H1 (cell line): ENCODE results near the gene PCTP. TPM values are rescaled to one million over a fixed set of nuclear protein-coding genes. Genes with fewer than 3 reads are reported as not detected.

Experiments used
- CTCF ChIA-PET: fragments of 300-600 bp; sonication (Branson Sonifier 250); formaldehyde crosslinking; loops from one replicate; lab custom pipeline; 2021; ENCODE audit not compliant: partially characterized antibody; lab: Charles Lee
- POLR2A ChIA-PET: fragments of 300-600 bp; sonication (Branson Sonifier 250); formaldehyde crosslinking; loops from one replicate; lab custom pipeline; 2021; ENCODE audit warnings: inconsistent platforms; ENCODE audit not compliant: partially characterized antibody; lab: Charles Lee
- DNase-seq, 2 experiments: peaks; one replicate each; pipeline versions ENCODE4 v3.0.0 to v3.0.0-alpha.2; 2010 to 2022; ENCODE audit warnings: low spot score in 2 of 2, low read depth in 1 of 2, mixed read lengths in 1 of 2
- FAIRE-seq: peaks from 2 replicates; lab custom pipeline; 2011; peaks lifted over from hg19 to GRCh38; lab: Jason Lieb, UNC
- H2AFZ ChIP-seq: 2 replicates; pipeline ENCODE4 v1.8.1; 2012; ENCODE audit warnings: low read length, inconsistent platforms
- H2AK5ac ChIP-seq: 2 replicates; pipeline ENCODE4 v1.6.1; 2013; ENCODE audit warnings: low read depth, low read length
- H2BK120ac ChIP-seq: replicated peaks from 2 replicates; pipeline ENCODE3; 2013; ENCODE audit warnings: low read depth, low read length, inconsistent platforms
- H2BK12ac ChIP-seq: 2 replicates; pipeline ENCODE4 v1.6.1; 2013; ENCODE audit warnings: low read depth, low read length
- H2BK15ac ChIP-seq: 2 replicates; pipeline ENCODE4 v1.6.1; 2013; ENCODE audit warnings: low read length
- H2BK20ac ChIP-seq: 2 replicates; pipeline ENCODE4 v1.6.1; 2013; ENCODE audit warnings: low read length
- H2BK5ac ChIP-seq: 2 replicates; pipeline ENCODE4 v1.6.1; 2013; ENCODE audit warnings: low read depth, low read length
- H3K14ac ChIP-seq: 2 replicates; pipeline ENCODE4 v1.6.1; 2013; ENCODE audit warnings: inconsistent platforms; ENCODE audit not compliant: insufficient read length
- H3K18ac ChIP-seq: 2 replicates; pipeline ENCODE4 v1.6.1; 2013; ENCODE audit warnings: low read length; ENCODE audit errors: extremely low read depth
- H3K23ac ChIP-seq: 2 replicates; pipeline ENCODE4 v1.6.1; 2013; ENCODE audit warnings: inconsistent platforms; ENCODE audit not compliant: insufficient read length
- H3K23me2 ChIP-seq: 2 replicates; pipeline ENCODE4 v1.6.1; 2013; ENCODE audit warnings: low read depth, low read length
- H3K27ac ChIP-seq: 2 replicates; pipeline ENCODE4 v1.6.1; 2011; ENCODE audit warnings: low read depth, low read length, inconsistent platforms
- H3K27me3 ChIP-seq, 4 experiments: replicated peaks in 1 of 4; 1 replicate in 1 of 4; 2 replicates in 3 of 4; pipeline versions ENCODE4 v1.6.1 to v1.8.1; 2011 to 2013; ENCODE audit warnings: low read length in 3 of 4, mild to moderate bottlenecking in 3 of 4, inconsistent platforms in 2 of 4, mixed read lengths in 2 of 4, moderate library complexity in 1 of 4; ENCODE audit not compliant: control insufficient read depth in 3 of 4, insufficient read depth in 3 of 4; ENCODE audit errors: extremely low read depth in 1 of 4
- H3K36me3 ChIP-seq, 4 experiments: 2 replicates each; pipeline versions ENCODE4 v1.6.1 to v1.8.1; 2011 to 2013; ENCODE audit warnings: mild to moderate bottlenecking in 4 of 4, low read length in 3 of 4, moderate library complexity in 2 of 4, control low read depth in 1 of 4, inconsistent platforms in 1 of 4; ENCODE audit not compliant: insufficient read depth in 4 of 4, control insufficient read depth in 2 of 4
- H3K4ac ChIP-seq: replicated peaks from 2 replicates; pipeline ENCODE3; 2013; ENCODE audit warnings: low read length, low read depth, mixed read lengths, inconsistent platforms; ENCODE audit not compliant: insufficient read length
- H3K4me1 ChIP-seq, 4 experiments: replicated peaks in 1 of 4; 1 replicate in 1 of 4; 2 replicates in 3 of 4; pipeline versions ENCODE4 v1.6.1 to v1.8.1; 2011 to 2013; ENCODE audit warnings: low read length in 3 of 4, inconsistent platforms in 2 of 4, mixed read lengths in 1 of 4; ENCODE audit not compliant: insufficient read depth in 4 of 4, control insufficient read depth in 3 of 4
- H3K4me2 ChIP-seq, 2 experiments: 2 replicates each; pipeline versions ENCODE4 v1.6.1 to v1.8.1; 2011 to 2013; ENCODE audit warnings: low read depth in 2 of 2, low read length in 2 of 2, control low read depth in 1 of 2, inconsistent platforms in 1 of 2, mild to moderate bottlenecking in 1 of 2; ENCODE audit not compliant: insufficient read depth in 1 of 2
- H3K4me3 ChIP-seq, 4 experiments: fragments of 200-600, 300-600 bp in 1 of 4; sonication (generic), shearing (Covaris generic), sonication (Bioruptor Twin) in 1 of 4; 2 replicates each; pipeline versions ENCODE4 v1.5.1 to v1.8.1; 2011 to 2016; ENCODE audit warnings: low read length in 4 of 4, low read depth in 3 of 4, control low read depth in 2 of 4, inconsistent platforms in 2 of 4, mild to moderate bottlenecking in 2 of 4, mixed read lengths in 1 of 4, moderate library complexity in 1 of 4; ENCODE audit not compliant: insufficient read depth in 2 of 4; ENCODE audit errors: extremely low read depth in 1 of 4
- H3K56ac ChIP-seq: replicated peaks from 2 replicates; pipeline ENCODE3; 2013; ENCODE audit warnings: low read depth, mild to moderate bottlenecking, mixed read lengths, low read length, inconsistent platforms; ENCODE audit not compliant: insufficient read length
- H3K79me1 ChIP-seq: 2 replicates; pipeline ENCODE4 v1.6.1; 2013; ENCODE audit warnings: low read depth, low read length, control low read depth
- H3K79me2 ChIP-seq, 2 experiments: 2 replicates each; pipeline versions ENCODE4 v1.6.1 to v1.8.1; 2012 to 2013; ENCODE audit warnings: low read length in 2 of 2, mild to moderate bottlenecking in 2 of 2, inconsistent platforms in 1 of 2; ENCODE audit not compliant: insufficient read depth in 2 of 2, control insufficient read depth in 1 of 2
- H3K9ac ChIP-seq, 4 experiments: replicated peaks in 1 of 4; 1 replicate in 1 of 4; 2 replicates in 3 of 4; pipeline versions ENCODE4 v1.6.1 to v1.8.1; 2011 to 2013; ENCODE audit warnings: low read depth in 3 of 4, low read length in 3 of 4, control low read depth in 2 of 4, mild to moderate bottlenecking in 2 of 4, moderate library complexity in 2 of 4, inconsistent platforms in 1 of 4; ENCODE audit errors: extremely low read depth in 1 of 4
- H3K9me3 ChIP-seq, 2 experiments: 2 replicates each; pipeline versions ENCODE4 v1.6.1 to v1.8.1; 2012 to 2013; ENCODE audit warnings: mild to moderate bottlenecking in 2 of 2, moderate library complexity in 2 of 2, control low read depth in 1 of 2, inconsistent platforms in 1 of 2, low read depth in 1 of 2, low read length in 1 of 2, mixed read lengths in 1 of 2; ENCODE audit not compliant: insufficient read depth in 2 of 2
- H4K20me1 ChIP-seq, 2 experiments: replicated peaks in 1 of 2; 2 replicates each; pipeline versions ENCODE3 to v1.8.1; 2011 to 2013; ENCODE audit warnings: inconsistent platforms in 2 of 2, low read length in 2 of 2, mild to moderate bottlenecking in 1 of 2; ENCODE audit not compliant: insufficient read depth in 2 of 2, control insufficient read depth in 1 of 2
- H4K5ac ChIP-seq: 2 replicates; pipeline ENCODE4 v1.6.1; 2013; ENCODE audit warnings: low read length, low read depth, mixed read lengths, inconsistent platforms; ENCODE audit not compliant: insufficient read length
- H4K8ac ChIP-seq: 2 replicates; pipeline ENCODE4 v1.8.0; 2013; ENCODE audit warnings: mild to moderate bottlenecking, moderate library complexity, low read length, inconsistent platforms; ENCODE audit not compliant: insufficient read depth; ENCODE audit errors: extremely low read depth
- H4K91ac ChIP-seq: replicated peaks from 2 replicates; pipeline ENCODE3; 2013; ENCODE audit warnings: low read length, mixed read lengths, inconsistent platforms; ENCODE audit not compliant: insufficient read length
- JUND ChIP-seq: IDR thresholded peaks from 2 replicates; pipeline ENCODE4 v1.6.1; 2011; ENCODE audit warnings: mild to moderate bottlenecking, improper control_type of control experiment, low read length
- NRF1 ChIP-seq: IDR thresholded peaks from 2 replicates; pipeline ENCODE4 v1.6.1; 2011; ENCODE audit warnings: mild to moderate bottlenecking, low read depth, low read length, improper control_type of control experiment
- RAD21 ChIP-seq, 2 experiments: IDR thresholded peaks in 1 of 2; conservative IDR thresholded peaks in 1 of 2; 2 replicates each; pipeline ENCODE4 v1.6.1; 2011; ENCODE audit warnings: low read depth in 2 of 2, low read length in 2 of 2, improper control_type of control experiment in 1 of 2, inconsistent platforms in 1 of 2, mild to moderate bottlenecking in 1 of 2, moderate library complexity in 1 of 2
- WGBS, 2 experiments: shearing (Covaris generic) in 1 of 2; methylation state at CpG; one replicate each; pipeline versions ENCODE4 v1.1.6 to v1.1.7; 2013 to 2015; ENCODE audit warnings: low lambda C conversion rate in 2 of 2, mixed read lengths in 2 of 2, inconsistent platforms in 1 of 2, low coverage in 1 of 2, missing lambda C conversion rate in 1 of 2; ENCODE audit not compliant: insufficient replicate concordance in 2 of 2, insufficient coverage in 1 of 2, insufficient read length in 1 of 2; ENCODE audit errors: extremely low coverage in 1 of 2, missing lambda C conversion rate in 1 of 2; 5-methylcytosine and 5-hydroxymethylcytosine counted together
- polyA plus RNA-seq, 7 experiments: library from polyadenylated mRNA; depleted of rRNA in 3 of 7; stranded (reverse) in 5 of 7; unstranded in 2 of 7; fragments of >200 nt in 5 of 7; fragments of 200-250 nt in 2 of 7; gene quantifications; 1 replicate in 5 of 7; 2 replicates in 1 of 7; 4 replicates in 1 of 7; pipeline versions ENCODE4 v1.2.1 to v1.2.3, GENCODE V29; 2011 to 2013; ENCODE audit warnings: missing spikeins in 2 of 7, mixed read lengths in 2 of 7
- total RNA-seq: library from RNA; stranded (reverse); fragmentation: NEBNext Ultra II Directional; extraction: Animal tissue kit (Norgen Biotek cat#: 25700); gene quantifications from 2 replicates; pipeline ENCODE4 v1.2.1, GENCODE V29; 2021
- TF ChIP-seq, protein P1 (sequence below), 3 experiments: IDR thresholded peaks; 1 replicate in 2 of 3; 2 replicates in 1 of 3; pipeline versions ENCODE4 v1.5.1 to v1.6.1; 2011; ENCODE audit warnings: low read length in 3 of 3, mild to moderate bottlenecking in 3 of 3, inconsistent platforms in 2 of 3, low read depth in 1 of 3, moderate library complexity in 1 of 3; ENCODE audit not compliant: insufficient read depth in 1 of 3; ENCODE audit errors: control extremely low read depth in 1 of 3

The PCTP gene
- total and polyA plus RNA-seq, 2 of the 8 experiments (the other 6 are each of a cell fraction or from before 2014, with no cell fraction given), result 14.1 to 14.6 TPM

- DNase-seq, result no peak
- H4K5ac ChIP-seq, result no peak overlapping the region
- no peak overlapping the region for H3K23ac ChIP-seq
- H3K4ac ChIP-seq, result no peak overlapping the region
- CTCF ChIA-PET, result interaction anchor here (0.6 to 9.2 kb wide), 50 partner anchors 8 to 1872 kb away, joined by 3 to 169 read pairs (median 4); partner anchors contain the start of genes PCTP and TMEM100
- no peak for FAIRE-seq
- TF ChIP-seq JUND, result no peak
- no peak for TF ChIP-seq NRF1
- peak; percentile 78 for TF ChIP-seq RAD21 (IDR thresholded peaks at IDR 0.05 in 1 of 2, conservative IDR thresholded peaks at IDR 0.05 in 1 of 2; ENCODE audit: low read depth in 2 of 2, low read length in 2 of 2)
- TF ChIP-seq, protein P1, sequence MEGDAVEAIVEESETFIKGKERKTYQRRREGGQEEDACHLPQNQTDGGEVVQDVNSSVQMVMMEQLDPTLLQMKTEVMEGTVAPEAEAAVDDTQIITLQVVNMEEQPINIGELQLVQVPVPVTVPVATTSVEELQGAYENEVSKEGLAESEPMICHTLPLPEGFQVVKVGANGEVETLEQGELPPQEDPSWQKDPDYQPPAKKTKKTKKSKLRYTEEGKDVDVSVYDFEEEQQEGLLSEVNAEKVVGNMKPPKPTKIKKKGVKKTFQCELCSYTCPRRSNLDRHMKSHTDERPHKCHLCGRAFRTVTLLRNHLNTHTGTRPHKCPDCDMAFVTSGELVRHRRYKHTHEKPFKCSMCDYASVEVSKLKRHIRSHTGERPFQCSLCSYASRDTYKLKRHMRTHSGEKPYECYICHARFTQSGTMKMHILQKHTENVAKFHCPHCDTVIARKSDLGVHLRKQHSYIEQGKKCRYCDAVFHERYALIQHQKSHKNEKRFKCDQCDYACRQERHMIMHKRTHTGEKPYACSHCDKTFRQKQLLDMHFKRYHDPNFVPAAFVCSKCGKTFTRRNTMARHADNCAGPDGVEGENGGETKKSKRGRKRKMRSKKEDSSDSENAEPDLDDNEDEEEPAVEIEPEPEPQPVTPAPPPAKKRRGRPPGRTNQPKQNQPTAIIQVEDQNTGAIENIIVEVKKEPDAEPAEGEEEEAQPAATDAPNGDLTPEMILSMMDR (IDR thresholded peaks at IDR 0.05; ENCODE audit: control extremely low read depth in 1 of 3, insufficient read depth in 1 of 3, low read depth in 1 of 3, low read length in 3 of 3), result peak in 2 of 3 experiments; percentile 11 to 69; a peak in 2 of 4 replicates
- no peak overlapping the region for H3K4me3 ChIP-seq
- H2BK20ac ChIP-seq, result no peak overlapping the region
- no peak overlapping the region for H2AK5ac ChIP-seq
- H3K23me2 ChIP-seq, result no peaks in the 10 kb centered on the region
- no peaks in the 10 kb centered on the region for H3K79me1 ChIP-seq
- H2BK5ac ChIP-seq, result no peak overlapping the region
- no peaks in the 10 kb centered on the region for H3K79me2 ChIP-seq
- H2BK12ac ChIP-seq, result no peak overlapping the region
- POLR2A ChIA-PET, result no interaction called here
- H3K56ac ChIP-seq, result no peak overlapping the region
- H3K18ac ChIP-seq, result no peak overlapping the region
- H3K9me3 ChIP-seq, result no peaks in the 10 kb centered on the region
- H2BK120ac ChIP-seq, result no peak overlapping the region
- H2BK15ac ChIP-seq, result no peak overlapping the region
- H3K27ac ChIP-seq, result no peak overlapping the region
- H4K8ac ChIP-seq, result no peak overlapping the region
- no peaks in the 10 kb centered on the region for H3K27me3 ChIP-seq
- H3K36me3 ChIP-seq, result peaks cover 0 to 3% (median 0%) of the 10 kb centered on the region in 4 experiments; a peak in 3 of 8 replicates
- H3K9ac ChIP-seq, result no peak overlapping the region
- WGBS, 2 experiments, result 62% methylated on average over 4 of the region's 4 CpGs; no CpG with 5 or more reads in 1 of the 2 experiments
- no peak overlapping the region for H4K91ac ChIP-seq
- no peak overlapping the region for H3K14ac ChIP-seq
- H2AFZ ChIP-seq, result no peak overlapping the region
- no peaks in the 10 kb centered on the region for H3K4me1 ChIP-seq
- no peaks in the 10 kb centered on the region for H4K20me1 ChIP-seq
- H3K4me2 ChIP-seq, result no peak overlapping the region
Measured at GRCh38 chr17:55770196-55770870, 19.5 kb downstream of the PCTP start.
